CD4-positive, alpha-beta T cell treated with Interleukin-1 beta for 1 hour (primary cell): Measurements from ENCODE around the gene LYPD6B.

Source experiments
- DNase-seq, 2 donors: peaks; one replicate each; pipeline ENCODE4 v3.0.0-alpha.2; 2020 to 2022

Gene LYPD6B

DNA sequence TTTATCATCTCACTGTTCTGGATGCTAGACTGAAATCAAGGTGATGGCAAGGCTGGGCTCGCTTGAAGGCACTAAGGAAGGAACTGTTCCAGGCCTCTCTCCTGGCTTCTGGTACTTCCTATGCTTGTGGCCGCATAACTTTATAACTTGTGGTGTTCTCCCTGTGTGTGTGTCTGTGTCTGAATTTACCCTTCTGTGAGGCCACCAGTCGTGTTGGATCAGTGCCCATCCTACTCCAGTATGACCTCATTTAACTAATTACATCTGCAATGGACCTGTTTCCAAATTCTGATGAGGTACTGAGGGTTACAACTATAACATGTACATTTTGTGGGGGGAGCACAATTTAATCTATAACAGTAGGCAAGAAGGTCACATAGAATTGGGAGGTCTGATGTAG is 41.6 kb downstream of the LYPD6B start:
- no peak for DNase-seq

- no peak for DNase-seq
These were observed 42.5 kb downstream of the LYPD6B start for GRCh38 chr2:149080971-149081370.

GRCh38 chr2:149082079-149082478 is 43.6 kb downstream of the LYPD6B start:
- no peak for DNase-seq

GRCh38 chr2:149082735-149083134 is 44.2 kb downstream of the LYPD6B start:
- no peak for DNase-seq

GRCh38 chr2:149084924-149085795 is 46.7 kb downstream of the LYPD6B start:
- no peak for DNase-seq

GRCh38 chr2:149087751-149088150 is 49.3 kb downstream of the LYPD6B start:
- no peak for DNase-seq

DNA sequence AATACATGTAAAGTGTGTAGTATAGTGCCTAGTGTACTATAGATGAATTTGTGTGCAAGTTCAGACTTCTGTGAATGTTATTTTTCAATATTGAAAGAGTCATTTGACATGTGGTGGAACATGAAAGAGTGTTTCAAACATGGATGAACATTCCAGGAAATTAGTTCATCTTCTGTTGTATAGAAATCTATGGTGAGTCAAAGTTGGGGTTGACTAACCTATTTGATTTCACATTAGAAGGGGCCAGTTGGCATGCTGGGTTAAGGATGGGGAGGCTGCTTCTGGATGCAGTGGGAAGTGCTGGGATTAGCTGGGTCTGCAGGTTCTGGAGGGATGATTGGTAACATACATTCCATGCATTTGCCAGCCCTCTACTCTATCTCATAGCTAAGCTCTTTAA is 50.6 kb downstream of the LYPD6B start:
- DNase-seq: no peak

DNA sequence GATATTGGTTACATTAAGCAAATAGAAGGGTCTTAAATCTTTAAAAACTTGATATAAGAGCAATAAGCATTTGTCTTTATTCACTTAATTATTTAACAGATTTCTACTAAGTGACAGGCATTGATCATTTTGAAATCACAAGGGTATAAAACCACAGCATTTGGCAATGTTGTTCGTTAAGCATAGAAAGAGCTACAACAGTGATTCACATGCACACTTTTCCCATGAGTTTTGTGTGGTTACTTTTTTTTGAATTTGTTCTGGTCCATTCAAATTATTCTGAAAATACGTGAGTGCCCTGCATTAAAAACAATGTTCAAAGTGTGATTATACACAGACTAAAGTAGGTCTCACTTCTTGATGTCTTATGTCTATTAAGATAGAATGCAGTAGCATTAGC is 52.2 kb downstream of the LYPD6B start:
- no peak for DNase-seq

DNA sequence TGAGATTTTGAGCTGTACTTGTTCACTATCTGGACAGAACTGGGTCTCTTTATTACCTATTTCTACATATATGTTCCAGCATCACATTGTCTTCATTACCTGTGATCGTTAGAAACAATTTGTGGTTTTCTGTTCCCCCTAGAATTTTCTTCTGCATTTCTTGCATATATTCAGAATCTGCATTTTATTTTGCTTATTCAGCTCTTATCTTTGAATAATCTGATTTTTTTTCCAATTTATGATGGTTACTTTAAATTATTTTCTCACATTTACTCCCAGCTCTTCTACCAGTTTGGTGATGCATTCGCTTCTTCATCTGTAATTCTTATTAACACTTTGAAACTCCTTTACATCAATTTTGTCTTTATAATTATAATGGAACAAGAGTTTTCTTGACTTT is 55.1 kb downstream of the LYPD6B start:
- DNase-seq: no peak

- no peak for DNase-seq
These were observed 55.9 kb downstream of the LYPD6B start for GRCh38 chr2:149094217-149095015.

DNA sequence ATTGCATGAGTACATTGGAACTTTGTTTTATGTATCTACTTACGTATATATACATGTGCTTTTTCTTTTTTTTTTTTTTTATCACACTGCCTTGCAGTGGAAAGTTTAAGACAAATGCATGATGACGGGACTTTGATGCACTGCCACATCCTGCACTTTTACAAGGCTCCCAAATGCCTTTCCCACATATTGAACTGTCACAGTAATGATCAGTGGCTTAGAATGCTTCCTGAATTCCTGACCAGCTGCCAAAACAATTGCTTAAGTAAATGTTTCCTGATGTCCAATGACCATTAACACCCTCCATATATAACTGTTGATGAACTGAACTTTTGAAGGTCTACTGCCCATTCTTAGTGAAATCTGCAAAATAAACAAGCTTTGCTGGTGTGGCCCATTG is 60.2 kb downstream of the LYPD6B start:
- DNase-seq: no peak

- no peak for DNase-seq
These were observed 60.8 kb downstream of the LYPD6B start for GRCh38 chr2:149099298-149099697.

- DNase-seq: no peak
These were observed 62.5 kb downstream of the LYPD6B start for GRCh38 chr2:149100739-149101699.

- no peak for DNase-seq
These were observed 63.3 kb downstream of the LYPD6B start for GRCh38 chr2:149101818-149102217.

- DNase-seq: no peak
These were observed 64.7 kb downstream of the LYPD6B start for GRCh38 chr2:149103081-149103620.

- no peak for DNase-seq
These were observed 65.7 kb downstream of the LYPD6B start for GRCh38 chr2:149104221-149104620.

DNA sequence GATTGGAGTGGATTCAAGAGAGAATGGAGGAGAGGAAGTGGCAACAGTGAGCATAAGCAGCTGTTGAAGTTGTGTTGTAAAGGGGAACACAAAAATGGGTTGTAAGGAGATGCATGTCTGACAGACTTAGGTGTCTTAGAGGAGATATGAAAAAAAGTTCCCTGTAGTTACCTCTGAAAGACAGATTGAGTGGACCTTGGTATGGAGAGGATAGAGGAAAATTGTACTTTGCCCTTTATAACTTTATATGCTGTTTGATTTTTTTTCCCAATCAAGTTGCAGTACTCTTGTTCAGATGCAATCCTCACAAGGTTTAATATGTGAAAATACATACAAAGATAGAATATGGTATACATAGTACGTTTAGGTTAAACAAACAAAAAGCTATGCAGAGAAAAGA is 73.6 kb downstream of the LYPD6B start:
- no peak for DNase-seq

DNA sequence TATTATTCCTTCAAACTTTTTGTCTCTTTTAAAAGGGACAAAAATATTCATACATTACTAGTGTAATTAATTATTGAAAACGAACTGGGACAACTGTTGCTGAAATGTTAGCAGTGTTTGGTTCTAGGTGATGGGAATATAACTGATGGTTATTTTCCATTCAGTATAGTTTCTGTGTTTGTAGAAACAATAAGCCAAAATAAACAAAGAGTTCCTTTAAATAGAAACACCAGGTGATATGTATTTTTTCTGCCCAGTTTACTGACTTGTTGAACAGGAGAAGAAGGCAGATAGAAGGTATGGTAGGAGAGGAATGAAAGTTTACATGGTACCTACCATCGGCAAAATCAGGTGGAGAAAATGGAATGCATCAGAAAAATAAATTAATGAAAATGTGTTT is 74.2 kb downstream of the LYPD6B start:
- DNase-seq: no peak

DNA sequence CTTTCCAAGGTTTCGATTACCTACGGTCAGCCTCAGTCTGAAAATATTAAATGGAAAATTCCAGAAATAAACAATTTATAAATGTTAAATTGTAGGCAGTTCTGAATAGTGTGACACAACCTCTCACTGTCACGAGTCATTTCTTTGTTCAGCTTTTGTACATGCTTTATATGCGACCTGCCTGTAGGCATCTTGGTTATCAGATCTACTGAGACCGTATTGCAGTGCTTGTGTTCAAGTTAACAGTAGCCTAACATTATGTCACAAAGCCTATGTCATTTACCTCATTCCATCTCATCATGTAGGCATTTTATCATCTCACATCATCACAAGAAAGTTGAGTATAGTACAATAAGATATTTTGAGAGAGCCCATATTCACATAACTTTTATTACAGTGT is 77.3 kb downstream of the LYPD6B start:
- DNase-seq: no peak

GRCh38 chr2:149119368-149119767 is 80.9 kb downstream of the LYPD6B start:
- no peak for DNase-seq

- no peak for DNase-seq
These were observed 84.0 kb downstream of the LYPD6B start for GRCh38 chr2:149122516-149122915.

DNA sequence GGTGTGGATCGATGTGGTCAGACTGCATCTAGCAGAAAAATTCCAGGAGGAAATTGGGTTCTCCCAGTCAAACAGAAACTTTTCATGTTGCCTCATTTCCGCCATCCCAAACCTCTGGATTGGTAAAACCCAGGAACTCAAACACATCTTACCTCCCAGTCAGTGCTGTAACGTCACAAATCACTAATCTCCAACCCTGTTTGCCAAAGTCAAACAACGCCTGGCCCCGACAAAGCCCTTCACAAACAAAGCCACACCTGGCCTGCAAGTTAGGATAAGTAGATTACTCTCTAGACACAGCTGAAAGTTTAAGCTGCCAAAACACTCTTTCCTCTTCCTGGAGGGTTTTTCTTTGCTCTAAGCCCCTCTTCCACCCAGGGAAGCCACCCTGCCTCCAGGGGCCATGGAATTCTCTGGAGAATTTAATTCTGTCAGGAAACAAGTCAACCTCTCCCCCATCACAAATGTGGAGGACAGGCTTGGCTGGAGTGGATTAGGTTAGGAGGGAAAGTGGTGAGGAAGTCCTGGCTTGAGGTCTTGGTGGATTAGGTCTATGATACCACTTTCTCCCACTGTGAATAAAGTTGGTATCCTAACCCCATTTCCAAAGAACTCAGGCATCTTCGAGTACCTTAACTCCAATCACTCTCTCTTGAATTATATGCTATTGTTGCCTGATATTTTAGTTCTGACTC is 86.7 kb downstream of the LYPD6B start:
- no peak for DNase-seq
